RKO (cell line): ENCODE results near the gene RPS10.
A peak's percentile ranks its signal among the peaks of the same experiment; 100 is the strongest.
"Not testable (repeated sequence)": the region's sequence is repeated elsewhere in the genome, so short reads cannot be mapped to it uniquely, and the experiment has no call there.

Experiments
- DNase-seq: peaks from one replicate; pipeline ENCODE4 v3.0.0-alpha.2; 2016; ENCODE audit warnings: low spot score

RPS10 gene

GRCh38 chr6:34392497-34393190 lies 33.2 kb downstream of the RPS10 start, which contains the start of gene NUDT3:
Gene NUDT3 (minus strand): TSS chr6:34392669. CDS start chr6:34392362, 307 bp downstream.
- peak; percentile 94 for DNase-seq

- peak; percentile 72 for DNase-seq
Measured at GRCh38 chr6:34391786-34392496, 33.9 kb downstream of the RPS10 start.

GRCh38 chr6:34391473-34391785 lies 34.4 kb downstream of the RPS10 start:
- no peak for DNase-seq

GRCh38 chr6:34390531-34391472 lies 35.1 kb downstream of the RPS10 start:
- DNase-seq = peak; percentile 65

GRCh38 chr6:34389034-34389433 lies 36.8 kb downstream of the RPS10 start:
- no peak for DNase-seq

GRCh38 chr6:34388421-34388820 lies 37.4 kb downstream of the RPS10 start:
- no peak for DNase-seq

GRCh38 chr6:34386316-34387137 lies 39.3 kb downstream of the RPS10 start:
- DNase-seq = peak; percentile 85

GRCh38 chr6:34385793-34386195 lies 40.1 kb downstream of the RPS10 start:
- DNase-seq = no peak

GRCh38 chr6:34384321-34385153 lies 41.3 kb downstream of the RPS10 start:
- DNase-seq = no peak

GRCh38 chr6:34383656-34384320 lies 42.1 kb downstream of the RPS10 start:
- DNase-seq = no peak

GRCh38 chr6:34383161-34383631 lies 42.7 kb downstream of the RPS10 start:
- no peak for DNase-seq

GRCh38 chr6:34381081-34381480 lies 44.8 kb downstream of the RPS10 start:
- DNase-seq = peak; percentile 32

GRCh38 chr6:34378470-34378869 lies 47.4 kb downstream of the RPS10 start:
- DNase-seq = no peak

- no peak for DNase-seq
Measured at GRCh38 chr6:34377984-34378383, 47.9 kb downstream of the RPS10 start.

- not testable (repeated sequence) for DNase-seq
Measured at GRCh38 chr6:34377571-34377970, 48.3 kb downstream of the RPS10 start.

- no peak for DNase-seq
Measured at GRCh38 chr6:34375833-34376232, 50.0 kb downstream of the RPS10 start.

GRCh38 chr6:34374508-34374907 lies 51.4 kb downstream of the RPS10 start:
- no peak for DNase-seq

GRCh38 chr6:34374069-34374468 lies 51.8 kb downstream of the RPS10 start:
- DNase-seq = no peak

- DNase-seq = no peak
Measured at GRCh38 chr6:34373511-34373910, 52.4 kb downstream of the RPS10 start.

- DNase-seq = not testable (repeated sequence)
Measured at GRCh38 chr6:34371865-34372264, 54.0 kb downstream of the RPS10 start.
